H1 (cell line): ENCODE measurements around the gene MED12L. TPM values are rescaled to one million over a fixed set of nuclear protein-coding genes. Genes with fewer than 3 reads are reported as not detected.

Experiments
- CTCF ChIA-PET: fragments of 300-600 bp; sonication (Branson Sonifier 250); formaldehyde crosslinking; loops from one replicate; lab custom pipeline; 2021; ENCODE audit not compliant: partially characterized antibody; lab: Charles Lee
- POLR2A ChIA-PET: fragments of 300-600 bp; sonication (Branson Sonifier 250); formaldehyde crosslinking; loops from one replicate; lab custom pipeline; 2021; ENCODE audit warnings: inconsistent platforms; ENCODE audit not compliant: partially characterized antibody; lab: Charles Lee
- DNase-seq, 2 experiments: peaks; one replicate each; pipeline versions ENCODE4 v3.0.0 to v3.0.0-alpha.2; 2010 to 2022; ENCODE audit warnings: low spot score in 2 of 2, low read depth in 1 of 2, mixed read lengths in 1 of 2
- FAIRE-seq: peaks from 2 replicates; lab custom pipeline; 2011; peaks lifted over from hg19 to GRCh38; lab: Jason Lieb, UNC
- H2AFZ ChIP-seq: 2 replicates; pipeline ENCODE4 v1.8.1; 2012; ENCODE audit warnings: low read length, inconsistent platforms
- H2AK5ac ChIP-seq: 2 replicates; pipeline ENCODE4 v1.6.1; 2013; ENCODE audit warnings: low read depth, low read length
- H2BK120ac ChIP-seq: replicated peaks from 2 replicates; pipeline ENCODE3; 2013; ENCODE audit warnings: low read depth, low read length, inconsistent platforms
- H2BK12ac ChIP-seq: 2 replicates; pipeline ENCODE4 v1.6.1; 2013; ENCODE audit warnings: low read depth, low read length
- H2BK15ac ChIP-seq: 2 replicates; pipeline ENCODE4 v1.6.1; 2013; ENCODE audit warnings: low read length
- H2BK20ac ChIP-seq: 2 replicates; pipeline ENCODE4 v1.6.1; 2013; ENCODE audit warnings: low read length
- H2BK5ac ChIP-seq: 2 replicates; pipeline ENCODE4 v1.6.1; 2013; ENCODE audit warnings: low read depth, low read length
- H3K14ac ChIP-seq: 2 replicates; pipeline ENCODE4 v1.6.1; 2013; ENCODE audit warnings: inconsistent platforms; ENCODE audit not compliant: insufficient read length
- H3K18ac ChIP-seq: 2 replicates; pipeline ENCODE4 v1.6.1; 2013; ENCODE audit warnings: low read length; ENCODE audit errors: extremely low read depth
- H3K23ac ChIP-seq: 2 replicates; pipeline ENCODE4 v1.6.1; 2013; ENCODE audit warnings: inconsistent platforms; ENCODE audit not compliant: insufficient read length
- H3K23me2 ChIP-seq: 2 replicates; pipeline ENCODE4 v1.6.1; 2013; ENCODE audit warnings: low read depth, low read length
- H3K27ac ChIP-seq: 2 replicates; pipeline ENCODE4 v1.6.1; 2011; ENCODE audit warnings: low read depth, low read length, inconsistent platforms
- H3K27me3 ChIP-seq, 4 experiments: replicated peaks in 1 of 4; 1 replicate in 1 of 4; 2 replicates in 3 of 4; pipeline versions ENCODE4 v1.6.1 to v1.8.1; 2011 to 2013; ENCODE audit warnings: low read length in 3 of 4, mild to moderate bottlenecking in 3 of 4, inconsistent platforms in 2 of 4, mixed read lengths in 2 of 4, moderate library complexity in 1 of 4; ENCODE audit not compliant: control insufficient read depth in 3 of 4, insufficient read depth in 3 of 4; ENCODE audit errors: extremely low read depth in 1 of 4
- H3K36me3 ChIP-seq, 4 experiments: 2 replicates each; pipeline versions ENCODE4 v1.6.1 to v1.8.1; 2011 to 2013; ENCODE audit warnings: mild to moderate bottlenecking in 4 of 4, low read length in 3 of 4, moderate library complexity in 2 of 4, control low read depth in 1 of 4, inconsistent platforms in 1 of 4; ENCODE audit not compliant: insufficient read depth in 4 of 4, control insufficient read depth in 2 of 4
- H3K4ac ChIP-seq: replicated peaks from 2 replicates; pipeline ENCODE3; 2013; ENCODE audit warnings: low read length, low read depth, mixed read lengths, inconsistent platforms; ENCODE audit not compliant: insufficient read length
- H3K4me1 ChIP-seq, 4 experiments: replicated peaks in 1 of 4; 1 replicate in 1 of 4; 2 replicates in 3 of 4; pipeline versions ENCODE4 v1.6.1 to v1.8.1; 2011 to 2013; ENCODE audit warnings: low read length in 3 of 4, inconsistent platforms in 2 of 4, mixed read lengths in 1 of 4; ENCODE audit not compliant: insufficient read depth in 4 of 4, control insufficient read depth in 3 of 4
- H3K4me2 ChIP-seq, 2 experiments: 2 replicates each; pipeline versions ENCODE4 v1.6.1 to v1.8.1; 2011 to 2013; ENCODE audit warnings: low read depth in 2 of 2, low read length in 2 of 2, control low read depth in 1 of 2, inconsistent platforms in 1 of 2, mild to moderate bottlenecking in 1 of 2; ENCODE audit not compliant: insufficient read depth in 1 of 2
- H3K4me3 ChIP-seq, 4 experiments: fragments of 200-600, 300-600 bp in 1 of 4; sonication (generic), shearing (Covaris generic), sonication (Bioruptor Twin) in 1 of 4; 2 replicates each; pipeline versions ENCODE4 v1.5.1 to v1.8.1; 2011 to 2016; ENCODE audit warnings: low read length in 4 of 4, low read depth in 3 of 4, control low read depth in 2 of 4, inconsistent platforms in 2 of 4, mild to moderate bottlenecking in 2 of 4, mixed read lengths in 1 of 4, moderate library complexity in 1 of 4; ENCODE audit not compliant: insufficient read depth in 2 of 4; ENCODE audit errors: extremely low read depth in 1 of 4
- H3K56ac ChIP-seq: replicated peaks from 2 replicates; pipeline ENCODE3; 2013; ENCODE audit warnings: low read depth, mild to moderate bottlenecking, mixed read lengths, low read length, inconsistent platforms; ENCODE audit not compliant: insufficient read length
- H3K79me1 ChIP-seq: 2 replicates; pipeline ENCODE4 v1.6.1; 2013; ENCODE audit warnings: low read depth, low read length, control low read depth
- H3K79me2 ChIP-seq, 2 experiments: 2 replicates each; pipeline versions ENCODE4 v1.6.1 to v1.8.1; 2012 to 2013; ENCODE audit warnings: low read length in 2 of 2, mild to moderate bottlenecking in 2 of 2, inconsistent platforms in 1 of 2; ENCODE audit not compliant: insufficient read depth in 2 of 2, control insufficient read depth in 1 of 2
- H3K9ac ChIP-seq, 4 experiments: replicated peaks in 1 of 4; 1 replicate in 1 of 4; 2 replicates in 3 of 4; pipeline versions ENCODE4 v1.6.1 to v1.8.1; 2011 to 2013; ENCODE audit warnings: low read depth in 3 of 4, low read length in 3 of 4, control low read depth in 2 of 4, mild to moderate bottlenecking in 2 of 4, moderate library complexity in 2 of 4, inconsistent platforms in 1 of 4; ENCODE audit errors: extremely low read depth in 1 of 4
- H3K9me3 ChIP-seq, 2 experiments: 2 replicates each; pipeline versions ENCODE4 v1.6.1 to v1.8.1; 2012 to 2013; ENCODE audit warnings: mild to moderate bottlenecking in 2 of 2, moderate library complexity in 2 of 2, control low read depth in 1 of 2, inconsistent platforms in 1 of 2, low read depth in 1 of 2, low read length in 1 of 2, mixed read lengths in 1 of 2; ENCODE audit not compliant: insufficient read depth in 2 of 2
- H4K20me1 ChIP-seq, 2 experiments: replicated peaks in 1 of 2; 2 replicates each; pipeline versions ENCODE3 to v1.8.1; 2011 to 2013; ENCODE audit warnings: inconsistent platforms in 2 of 2, low read length in 2 of 2, mild to moderate bottlenecking in 1 of 2; ENCODE audit not compliant: insufficient read depth in 2 of 2, control insufficient read depth in 1 of 2
- H4K5ac ChIP-seq: 2 replicates; pipeline ENCODE4 v1.6.1; 2013; ENCODE audit warnings: low read length, low read depth, mixed read lengths, inconsistent platforms; ENCODE audit not compliant: insufficient read length
- H4K8ac ChIP-seq: 2 replicates; pipeline ENCODE4 v1.8.0; 2013; ENCODE audit warnings: mild to moderate bottlenecking, moderate library complexity, low read length, inconsistent platforms; ENCODE audit not compliant: insufficient read depth; ENCODE audit errors: extremely low read depth
- H4K91ac ChIP-seq: replicated peaks from 2 replicates; pipeline ENCODE3; 2013; ENCODE audit warnings: low read length, mixed read lengths, inconsistent platforms; ENCODE audit not compliant: insufficient read length
- BCL11A ChIP-seq, 2 experiments: IDR thresholded peaks; one replicate each; pipeline ENCODE4 v1.6.1; 2011; ENCODE audit warnings: low read depth in 2 of 2, low read length in 2 of 2, mild to moderate bottlenecking in 2 of 2
- EGR1 ChIP-seq: IDR thresholded peaks from 2 replicates; pipeline ENCODE4 v1.6.1; 2011; ENCODE audit warnings: low read depth, low read length, borderline replicate concordance
- KDM1A ChIP-seq: fragments of 200-600, 300-600 bp; sonication (generic); IDR thresholded peaks from 2 replicates; pipeline ENCODE4 v1.7.1; 2016; ENCODE audit warnings: mild to moderate bottlenecking, low read length, borderline replicate concordance
- NANOG ChIP-seq: IDR thresholded peaks from 2 replicates; pipeline ENCODE4 v1.6.1; 2011; ENCODE audit warnings: low read length, low read depth, mild to moderate bottlenecking, inconsistent platforms; ENCODE audit not compliant: insufficient read depth, poor library complexity, severe bottlenecking
- POU5F1 ChIP-seq: IDR thresholded peaks from 2 replicates; pipeline ENCODE4 v1.6.1; 2011; ENCODE audit warnings: low read depth, mild to moderate bottlenecking, low read length, moderate library complexity
- RBBP5 ChIP-seq: IDR thresholded peaks from 2 replicates; pipeline ENCODE4 v1.7.1; 2012; ENCODE audit warnings: low read depth, mild to moderate bottlenecking, inconsistent platforms, low read length, moderate library complexity, borderline replicate concordance
- RNF2 ChIP-seq: fragments of 200-900, 300-1000 bp; sonication (generic); IDR thresholded peaks from 2 replicates; pipeline ENCODE4 v1.7.1; 2016; ENCODE audit warnings: borderline replicate concordance, low read depth, mild to moderate bottlenecking, antibody characterized with exemption, low read length; ENCODE audit not compliant: poor library complexity, severe bottlenecking; ENCODE audit errors: missing control alignments
- TAF1 ChIP-seq: IDR thresholded peaks from 2 replicates; pipeline ENCODE4 v1.6.1; 2011; ENCODE audit warnings: mild to moderate bottlenecking, low read depth, low read length
- TBP ChIP-seq: IDR thresholded peaks from 2 replicates; pipeline ENCODE4 v1.6.1; 2011; ENCODE audit warnings: low read depth, low read length, improper control_type of control experiment
- WGBS, 2 experiments: shearing (Covaris generic) in 1 of 2; methylation state at CpG; one replicate each; pipeline versions ENCODE4 v1.1.6 to v1.1.7; 2013 to 2015; ENCODE audit warnings: low lambda C conversion rate in 2 of 2, mixed read lengths in 2 of 2, inconsistent platforms in 1 of 2, low coverage in 1 of 2, missing lambda C conversion rate in 1 of 2; ENCODE audit not compliant: insufficient replicate concordance in 2 of 2, insufficient coverage in 1 of 2, insufficient read length in 1 of 2; ENCODE audit errors: extremely low coverage in 1 of 2, missing lambda C conversion rate in 1 of 2; 5-methylcytosine and 5-hydroxymethylcytosine counted together
- polyA plus RNA-seq, 7 experiments: library from polyadenylated mRNA; depleted of rRNA in 3 of 7; stranded (reverse) in 5 of 7; unstranded in 2 of 7; fragments of >200 nt in 5 of 7; fragments of 200-250 nt in 2 of 7; gene quantifications; 1 replicate in 5 of 7; 2 replicates in 1 of 7; 4 replicates in 1 of 7; pipeline versions ENCODE4 v1.2.1 to v1.2.3, GENCODE V29; 2011 to 2013; ENCODE audit warnings: missing spikeins in 2 of 7, mixed read lengths in 2 of 7
- total RNA-seq: library from RNA; stranded (reverse); fragmentation: NEBNext Ultra II Directional; extraction: Animal tissue kit (Norgen Biotek cat#: 25700); gene quantifications from 2 replicates; pipeline ENCODE4 v1.2.1, GENCODE V29; 2021
- TF ChIP-seq, protein P1 (sequence below): IDR thresholded peaks from 2 replicates; pipeline ENCODE4 v1.6.1; 2012; ENCODE audit warnings: low read length, inconsistent platforms
- TF ChIP-seq, protein P2 (sequence below): IDR thresholded peaks from 2 replicates; pipeline ENCODE4 v1.6.1; 2012; ENCODE audit warnings: inconsistent platforms

Gene MED12L
- total and polyA plus RNA-seq, 2 of the 8 experiments (the other 6 are each of a cell fraction or from before 2014, with no cell fraction given) = 3.6 to 26.2 TPM

GRCh38 chr3:151147299-151147698 lies 61.8 kb downstream of the MED12L start:
- Histone ChIP-seq H3K4me3 (no peak overlapping the region), H4K91ac (no peak overlapping the region), H3K4me1 (peaks cover 2 to 14% (median 8%) of the 10 kb centered on the region in 4 experiments; a peak in 6 of 7 replicates), H3K23ac (no peak overlapping the region), H2BK15ac (no peak overlapping the region), H4K5ac (no peak overlapping the region), H3K4me2 (no peak overlapping the region), H3K4ac (no peak overlapping the region), H2BK120ac (no peak overlapping the region), H3K18ac (no peak overlapping the region), H3K36me3 (no peaks in the 10 kb centered on the region), H2BK5ac (no peak overlapping the region), H3K56ac (no peak overlapping the region), H3K23me2 (no peaks in the 10 kb centered on the region), H3K79me1 (no peaks in the 10 kb centered on the region), H4K8ac (no peak overlapping the region), H2AFZ (no peak overlapping the region), H2BK12ac (no peak overlapping the region), H3K79me2 (0 out of 4 replicates have a peak, but pooled peaks cover 0 to 6% of the 10 kb centered on the region in 2 experiments), H2AK5ac (no peak overlapping the region), H3K14ac (no peak overlapping the region), H3K9ac (no peak overlapping the region), H3K27ac (no peak overlapping the region), H3K9me3 (no peaks in the 10 kb centered on the region), H3K27me3 (no peaks in the 10 kb centered on the region), H2BK20ac (no peak overlapping the region), H4K20me1 (no peaks in the 10 kb centered on the region)
- POLR2A ChIA-PET = no interaction called here
- no peak for FAIRE-seq
- 96% methylated on average over 3 of the region's 3 CpGs; no CpG with 5 or more reads in 1 of the 2 experiments for WGBS, 2 experiments
- no peak for DNase-seq
- CTCF ChIA-PET = interaction anchor here (1.3 to 8.9 kb wide), 6 partner anchors 9 to 315 kb away, joined by 3 to 99 read pairs (median 18); partner anchors contain the start of gene MED12L
- TF ChIP-seq, protein P1, sequence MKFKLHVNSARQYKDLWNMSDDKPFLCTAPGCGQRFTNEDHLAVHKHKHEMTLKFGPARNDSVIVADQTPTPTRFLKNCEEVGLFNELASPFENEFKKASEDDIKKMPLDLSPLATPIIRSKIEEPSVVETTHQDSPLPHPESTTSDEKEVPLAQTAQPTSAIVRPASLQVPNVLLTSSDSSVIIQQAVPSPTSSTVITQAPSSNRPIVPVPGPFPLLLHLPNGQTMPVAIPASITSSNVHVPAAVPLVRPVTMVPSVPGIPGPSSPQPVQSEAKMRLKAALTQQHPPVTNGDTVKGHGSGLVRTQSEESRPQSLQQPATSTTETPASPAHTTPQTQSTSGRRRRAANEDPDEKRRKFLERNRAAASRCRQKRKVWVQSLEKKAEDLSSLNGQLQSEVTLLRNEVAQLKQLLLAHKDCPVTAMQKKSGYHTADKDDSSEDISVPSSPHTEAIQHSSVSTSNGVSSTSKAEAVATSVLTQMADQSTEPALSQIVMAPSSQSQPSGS = no peak
- TF ChIP-seq TAF1 = no peak
- no peak for TF ChIP-seq EGR1
- TF ChIP-seq RNF2 = no peak
- TF ChIP-seq, protein P2, sequence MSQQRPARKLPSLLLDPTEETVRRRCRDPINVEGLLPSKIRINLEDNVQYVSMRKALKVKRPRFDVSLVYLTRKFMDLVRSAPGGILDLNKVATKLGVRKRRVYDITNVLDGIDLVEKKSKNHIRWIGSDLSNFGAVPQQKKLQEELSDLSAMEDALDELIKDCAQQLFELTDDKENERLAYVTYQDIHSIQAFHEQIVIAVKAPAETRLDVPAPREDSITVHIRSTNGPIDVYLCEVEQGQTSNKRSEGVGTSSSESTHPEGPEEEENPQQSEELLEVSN = no peak
- no peak for TF ChIP-seq KDM1A
- TF ChIP-seq POU5F1 = no peak
- TF ChIP-seq BCL11A (IDR thresholded peaks at IDR 0.05; ENCODE audit: low read depth in 2 of 2, low read length in 2 of 2) = no peak
- TF ChIP-seq TBP = no peak
- no peak for TF ChIP-seq NANOG
- TF ChIP-seq RBBP5 = no peak
